Kidney (tissue), 14 donors: ENCODE results near the gene MICAL2. TPM values are rescaled to one million over a fixed set of nuclear protein-coding genes. Genes with fewer than 3 reads are reported as not detected.

Experiments
- DNase-seq, 5 donors: peaks; one replicate each; pipeline ENCODE4 v3.0.0-alpha.2; 2013 to 2020
- FAIRE-seq: peaks from 2 replicates; lab custom pipeline; 2012; peaks lifted over from hg19 to GRCh38; lab: Jason Lieb, UNC
- H3K27ac ChIP-seq, 2 donors: one replicate each; pipeline ENCODE4 v1.7.0; 2013; ENCODE audit warnings: low read depth in 2 of 2, low read length in 2 of 2, inconsistent platforms in 1 of 2
- H3K27me3 ChIP-seq: one replicate; pipeline ENCODE4 v1.7.1; 2013; ENCODE audit warnings: low read length, inconsistent platforms; ENCODE audit not compliant: control insufficient read depth, insufficient read depth
- H3K36me3 ChIP-seq, 3 donors: one replicate each; pipeline versions ENCODE4 v1.7.0 to v1.7.1; 2013; ENCODE audit warnings: low read length in 3 of 3, control low read depth in 1 of 3, inconsistent platforms in 1 of 3; ENCODE audit not compliant: insufficient read depth in 3 of 3, control insufficient read depth in 2 of 3
- H3K4me1 ChIP-seq, 3 donors: one replicate each; pipeline versions ENCODE4 v1.7.0 to v1.7.1; 2013; ENCODE audit warnings: low read length in 3 of 3, inconsistent platforms in 1 of 3, low read depth in 1 of 3; ENCODE audit not compliant: control insufficient read depth in 2 of 3, insufficient read depth in 2 of 3
- H3K4me3 ChIP-seq, 3 donors: one replicate each; pipeline versions ENCODE4 v1.7.0 to v1.8.1; 2013; ENCODE audit warnings: low read length in 3 of 3, control low read depth in 1 of 3, inconsistent platforms in 1 of 3
- H3K9ac ChIP-seq, 3 donors: one replicate each; pipeline versions ENCODE4 v1.7.0 to v1.7.1; 2013; ENCODE audit warnings: low read length in 3 of 3, control low read depth in 1 of 3, inconsistent platforms in 1 of 3
- H3K9me3 ChIP-seq, 3 donors: one replicate each; pipeline versions ENCODE4 v1.7.0 to v1.7.1; 2013; ENCODE audit warnings: low read length in 3 of 3, control low read depth in 1 of 3, inconsistent platforms in 1 of 3; ENCODE audit not compliant: control insufficient read depth in 2 of 3, insufficient read depth in 1 of 3
- intact Hi-C: fragments of 100-400 bp; cut with DNase I; formaldehyde crosslinking; loops from one replicate; pipeline ENCODE4 v1.11.1; 2022
- polyA plus RNA-seq: library from polyadenylated mRNA; stranded (reverse); fragments of 350-450 nt; fragmentation: Illumina TruSeq; extraction: RNeasy Lipid Tissue Mini Kit (QIAGEN cat#74804); gene quantifications from one replicate; pipeline ENCODE4 v1.2.3, GENCODE V29; 2014; ENCODE audit warnings: low read depth, low replicate concordance; ENCODE audit not compliant: insufficient read depth
- total RNA-seq: library from RNA; stranded (reverse); fragmentation: NEBNext Ultra II Directional; extraction: Animal tissue kit (Norgen Biotek cat#: 25700); gene quantifications from one replicate; pipeline ENCODE4 v1.2.1, GENCODE V29; 2021
- TF ChIP-seq, protein P1 (sequence below): IDR thresholded peaks from 3 replicates; pipeline ENCODE4 v1.5.1; 2012; ENCODE audit warnings: mild to moderate bottlenecking, moderate library complexity, borderline replicate concordance; ENCODE audit not compliant: insufficient read depth; ENCODE audit errors: extremely low read depth
- donor health status: control.
- donor health status: control.
- donor health status: control.
- donor health status: control.
- donor health status: control.
- donor health status: DM: yes; HTN: yes; CAD: no.
- donor health status: Normal renal cell carcinoma (clear cell type).

MICAL2 gene
- total and polyA plus RNA-seq, 2 donors from 2014 or later = 7.8 to 64.5 TPM

DNA sequence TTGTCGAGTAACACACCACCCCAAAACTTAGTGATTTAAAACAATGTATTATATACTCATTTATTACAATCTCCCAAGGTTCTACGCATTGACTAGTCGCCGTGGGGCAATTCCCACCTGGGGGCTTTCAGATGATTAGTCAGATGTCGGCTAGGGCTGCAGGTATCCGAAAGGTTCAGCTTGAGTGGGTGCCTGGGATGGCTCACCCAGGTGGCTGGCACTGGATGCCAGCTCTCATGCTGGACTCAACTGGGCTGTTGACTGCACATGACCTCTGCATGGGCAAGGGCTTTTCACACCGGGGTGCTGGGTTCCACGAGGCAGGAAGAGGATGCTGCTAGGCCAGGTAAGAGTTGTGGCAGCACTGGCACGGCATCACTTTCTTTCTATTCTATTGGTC lies 21.9 kb upstream of the MICAL2 start:
- Histone ChIP-seq H3K4me1 (peaks cover 0 to 19% (median 16%) of the 10 kb centered on the region in 3 donors), H3K36me3 (no peaks in the 10 kb centered on the region), H3K9ac (no peak overlapping the region), H3K4me3 (no peak overlapping the region), H3K27ac (no peak overlapping the region), H3K9me3 (peaks cover 0 to 3% (median 0%) of the 10 kb centered on the region in 3 donors), H3K27me3 (no peaks in the 10 kb centered on the region)
- TF ChIP-seq, protein P1, sequence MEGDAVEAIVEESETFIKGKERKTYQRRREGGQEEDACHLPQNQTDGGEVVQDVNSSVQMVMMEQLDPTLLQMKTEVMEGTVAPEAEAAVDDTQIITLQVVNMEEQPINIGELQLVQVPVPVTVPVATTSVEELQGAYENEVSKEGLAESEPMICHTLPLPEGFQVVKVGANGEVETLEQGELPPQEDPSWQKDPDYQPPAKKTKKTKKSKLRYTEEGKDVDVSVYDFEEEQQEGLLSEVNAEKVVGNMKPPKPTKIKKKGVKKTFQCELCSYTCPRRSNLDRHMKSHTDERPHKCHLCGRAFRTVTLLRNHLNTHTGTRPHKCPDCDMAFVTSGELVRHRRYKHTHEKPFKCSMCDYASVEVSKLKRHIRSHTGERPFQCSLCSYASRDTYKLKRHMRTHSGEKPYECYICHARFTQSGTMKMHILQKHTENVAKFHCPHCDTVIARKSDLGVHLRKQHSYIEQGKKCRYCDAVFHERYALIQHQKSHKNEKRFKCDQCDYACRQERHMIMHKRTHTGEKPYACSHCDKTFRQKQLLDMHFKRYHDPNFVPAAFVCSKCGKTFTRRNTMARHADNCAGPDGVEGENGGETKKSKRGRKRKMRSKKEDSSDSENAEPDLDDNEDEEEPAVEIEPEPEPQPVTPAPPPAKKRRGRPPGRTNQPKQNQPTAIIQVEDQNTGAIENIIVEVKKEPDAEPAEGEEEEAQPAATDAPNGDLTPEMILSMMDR = no peak
- FAIRE-seq (no peak), DNase-seq (no peak)
- intact Hi-C loops = no loop called here

DNA sequence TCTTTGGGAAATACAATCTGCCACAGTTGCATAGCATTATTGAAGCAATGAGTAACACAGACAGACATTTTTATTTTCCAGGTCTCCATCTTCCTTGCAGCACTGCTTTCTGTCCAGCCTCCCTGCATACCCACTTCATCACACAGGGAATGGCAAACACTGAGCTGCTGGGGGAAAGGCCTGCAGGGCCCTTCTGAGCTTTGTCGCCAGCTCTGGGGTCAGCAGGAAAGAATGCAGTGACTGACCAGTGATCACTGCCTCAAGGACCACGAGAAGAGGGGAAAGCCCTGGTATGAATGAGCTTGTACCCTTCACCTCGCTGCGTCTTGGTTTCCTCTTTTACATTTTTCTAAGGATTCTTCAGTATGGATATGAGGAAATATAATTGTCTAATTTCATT lies 21.3 kb upstream of the MICAL2 start:
- FAIRE-seq = no peak
- intact Hi-C loops = no loop called here
- H3K4me1 ChIP-seq = peaks cover 0 to 19% (median 16%) of the 10 kb centered on the region in 3 donors

DNA sequence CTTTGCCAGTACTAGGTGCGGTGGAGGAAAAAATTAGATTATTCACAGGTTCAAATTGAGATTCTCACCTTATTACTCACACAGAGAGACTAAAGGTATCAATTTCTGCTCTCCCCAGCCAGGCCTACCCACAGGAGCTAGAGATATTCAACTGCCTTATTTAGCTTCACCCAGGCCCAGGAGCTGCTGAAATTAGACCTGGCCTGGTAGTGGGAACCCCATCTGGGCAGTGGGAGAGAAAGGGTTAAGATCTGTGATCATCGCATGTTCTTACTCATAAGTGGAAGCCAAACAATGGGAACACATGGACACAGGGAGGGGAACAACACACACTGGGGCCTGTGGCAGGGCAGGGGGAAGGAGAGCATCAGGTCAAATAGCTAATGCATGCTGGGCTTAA lies 20.9 kb upstream of the MICAL2 start:
- H3K27ac ChIP-seq = no peak overlapping the region
- no peak for FAIRE-seq
- H3K4me3 ChIP-seq = no peak overlapping the region
- H3K36me3 ChIP-seq = no peaks in the 10 kb centered on the region
- intact Hi-C loops = no loop called here
- H3K27me3 ChIP-seq = no peaks in the 10 kb centered on the region
- no peak overlapping the region for H3K9ac ChIP-seq
- no peak for DNase-seq
- peaks cover 0 to 19% (median 16%) of the 10 kb centered on the region in 3 donors for H3K4me1 ChIP-seq
- H3K9me3 ChIP-seq = peaks cover 0 to under 1% (median 0%) of the 10 kb centered on the region in 3 donors
- TF ChIP-seq, protein P1 = no peak

More for the DNA sequence above, 21.3 kb upstream of the MICAL2 start:
- no peaks in the 10 kb centered on the region for H3K36me3 ChIP-seq
- no peak for DNase-seq
- H3K9me3 ChIP-seq = peaks cover 0 to 3% (median 0%) of the 10 kb centered on the region in 3 donors
- no peak overlapping the region for H3K9ac ChIP-seq
- H3K27me3 ChIP-seq = no peaks in the 10 kb centered on the region
- no peak overlapping the region for H3K4me3 ChIP-seq
- TF ChIP-seq, protein P1 = no peak
- no peak overlapping the region for H3K27ac ChIP-seq
